Stimulated activated CD8-positive, alpha-beta memory T cell treated with anti-CD3 and anti-CD28 coated beads, Interleukin-4, amount 100 ng/mL, for 24 hours (primary cell): ENCODE results near the gene S100B.

Source experiments
- DNase-seq: peaks from one replicate; pipeline ENCODE4 v3.0.0-alpha.2; 2020; ENCODE audit warnings: low read depth

S100B gene

DNA sequence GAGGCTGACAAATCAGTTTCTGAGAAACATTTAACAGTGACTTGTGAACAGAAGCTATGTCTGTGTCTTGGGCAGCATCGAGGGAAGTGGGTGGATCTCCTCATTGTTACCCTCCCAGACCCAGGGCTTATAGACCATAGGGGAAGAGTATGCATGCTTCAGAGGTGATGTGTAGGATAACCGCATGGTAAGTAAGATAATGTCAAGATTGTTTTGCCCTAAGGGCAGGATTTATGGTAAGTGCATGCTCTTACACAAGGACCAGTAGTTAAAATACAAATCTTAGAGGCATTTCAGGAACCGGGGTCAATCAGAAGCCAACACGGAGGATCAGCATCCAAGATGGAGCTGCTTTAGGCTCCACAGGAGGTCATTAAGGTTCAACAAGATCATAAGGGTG, 22.8 kb upstream of the S100B start:
- no peak for DNase-seq

DNA sequence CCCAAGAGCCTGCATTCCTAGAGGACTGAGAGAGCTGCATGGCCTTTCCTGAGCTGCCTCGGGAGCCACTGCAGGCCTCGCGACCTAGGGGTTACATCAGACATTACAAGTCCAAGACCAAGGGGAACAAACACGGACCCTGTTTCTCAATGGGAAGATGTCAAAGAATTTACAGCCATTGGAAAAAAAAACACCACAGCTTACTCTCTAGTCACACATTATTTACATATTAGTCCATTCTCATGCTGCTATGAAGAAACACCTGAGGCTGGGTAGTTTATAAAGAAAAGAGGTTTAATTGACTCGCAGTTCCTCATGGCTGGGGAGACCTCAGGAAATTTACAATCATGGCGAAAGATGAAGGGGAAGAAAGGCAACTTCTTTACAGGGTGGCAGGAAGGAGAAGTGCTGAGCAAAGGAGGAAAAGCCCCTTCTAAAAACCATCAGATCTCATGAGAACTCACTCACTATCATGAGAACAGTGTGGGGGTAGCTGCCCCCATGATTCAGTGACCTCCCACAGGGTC, 22.2 kb upstream of the S100B start:
- DNase-seq = no peak

DNA sequence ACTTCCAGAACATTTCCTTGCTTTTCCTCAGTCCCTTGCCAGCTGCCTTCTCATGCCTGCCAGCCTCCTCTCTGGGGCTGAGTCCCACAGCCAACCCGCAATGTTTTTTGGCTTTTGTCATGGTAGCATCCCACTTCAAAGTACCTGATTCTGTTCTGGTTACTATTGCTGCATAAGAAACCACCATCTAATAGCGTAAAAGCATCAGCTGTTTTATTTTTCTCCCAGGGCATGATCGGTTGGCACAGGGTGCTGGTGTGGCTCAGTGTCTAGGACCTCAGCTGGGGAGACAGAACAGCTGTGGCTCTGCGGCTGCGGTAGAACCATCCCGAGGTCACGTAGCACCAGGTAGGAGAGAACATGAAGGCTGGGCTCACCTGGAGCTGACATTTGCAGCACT, 21.7 kb upstream of the S100B start:
- DNase-seq = no peak

DNA sequence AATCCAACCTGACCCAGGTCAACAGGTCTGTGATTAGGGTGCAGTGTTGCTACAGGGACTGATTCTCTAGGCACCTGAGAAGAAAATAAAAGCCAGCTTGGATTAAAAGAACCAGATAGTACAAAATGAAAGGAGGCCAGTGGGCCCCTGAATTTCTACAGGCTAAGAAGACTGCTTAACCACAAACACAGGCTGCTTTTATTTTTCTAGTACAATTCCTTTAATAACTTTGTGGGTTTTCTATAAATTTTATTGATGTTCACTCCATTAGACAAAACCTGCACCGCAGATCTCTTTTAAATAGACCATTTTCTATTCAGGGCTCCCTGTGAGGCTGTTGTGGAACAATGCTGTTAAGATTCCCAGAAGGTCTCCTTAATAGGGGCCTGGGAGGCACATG, 20.9 kb upstream of the S100B start:
- DNase-seq = no peak

DNA sequence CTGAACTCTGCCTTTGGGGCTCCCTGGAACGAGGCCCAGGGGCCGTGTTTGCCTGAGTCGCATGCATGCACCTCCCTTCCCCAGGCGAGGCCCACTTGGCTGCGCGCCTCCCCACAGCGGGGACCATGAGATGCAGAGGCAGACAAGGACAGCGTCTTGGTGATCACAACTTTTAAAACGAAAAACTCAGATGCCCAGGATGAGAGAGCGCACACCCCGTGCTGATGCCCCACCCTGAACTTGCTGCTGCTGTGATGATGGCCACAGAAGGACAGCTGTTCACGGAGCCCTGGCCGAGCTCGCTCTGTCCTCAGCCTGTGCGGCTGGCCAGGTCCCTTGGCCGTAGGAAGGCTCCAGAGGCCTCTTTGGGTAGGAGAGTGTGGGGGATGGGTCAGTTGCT, 19.2 kb upstream of the S100B start:
- DNase-seq = no peak

DNA sequence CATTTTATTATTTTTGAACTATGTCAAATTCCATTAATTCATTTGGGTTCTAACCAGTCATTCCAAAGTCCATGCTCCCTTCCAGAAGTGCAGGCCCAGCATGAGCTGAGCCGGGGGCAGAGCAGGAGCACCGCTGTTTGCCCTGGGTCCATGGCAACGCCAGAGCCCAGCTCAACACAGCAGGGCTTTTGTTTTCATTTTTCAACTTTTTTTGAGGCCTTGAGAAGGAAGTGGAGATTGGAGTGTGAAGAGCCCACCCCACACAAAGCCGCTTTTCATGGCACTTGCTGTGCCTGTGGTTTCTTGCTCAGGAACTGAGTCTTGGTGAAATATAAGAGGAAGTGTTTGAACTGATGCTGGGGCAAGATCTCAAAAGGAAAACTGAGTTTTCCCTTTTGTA, 17.3 kb upstream of the S100B start:
- DNase-seq = no peak

DNA sequence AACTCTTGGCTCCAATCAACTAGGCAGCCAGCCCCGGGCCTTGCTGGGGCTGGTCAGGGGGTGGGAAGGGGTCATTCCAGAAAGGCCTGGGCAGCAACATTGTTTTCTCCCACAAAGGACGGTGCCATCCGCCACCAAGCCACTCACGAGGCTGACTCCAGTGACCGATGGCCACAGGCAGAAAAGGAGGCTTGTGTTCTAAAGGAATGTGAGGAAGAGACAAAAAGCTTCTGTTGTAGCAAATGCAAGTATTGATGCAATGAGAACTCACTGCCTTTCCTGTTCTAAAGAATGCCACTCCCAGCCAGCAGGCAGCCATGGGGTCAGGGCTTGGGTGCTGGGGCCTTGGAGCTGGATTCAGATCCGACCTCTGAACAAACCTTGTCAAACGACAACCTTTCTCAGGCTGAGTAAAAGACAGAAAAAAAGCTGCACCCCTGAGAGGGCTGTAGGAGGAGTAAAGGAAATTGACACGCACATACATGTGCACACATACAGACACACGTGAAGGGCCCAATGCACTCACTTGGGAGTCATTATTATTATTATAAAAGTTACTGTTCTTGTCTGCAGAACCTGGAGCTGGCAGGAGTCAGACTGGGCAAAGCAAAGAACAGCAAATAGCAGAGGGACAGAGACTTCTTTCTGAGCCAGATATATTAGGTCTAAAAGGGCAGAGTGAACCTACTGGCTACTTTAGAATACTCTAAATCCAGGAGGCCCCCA, 16.7 kb upstream of the S100B start:
- DNase-seq = no peak

DNA sequence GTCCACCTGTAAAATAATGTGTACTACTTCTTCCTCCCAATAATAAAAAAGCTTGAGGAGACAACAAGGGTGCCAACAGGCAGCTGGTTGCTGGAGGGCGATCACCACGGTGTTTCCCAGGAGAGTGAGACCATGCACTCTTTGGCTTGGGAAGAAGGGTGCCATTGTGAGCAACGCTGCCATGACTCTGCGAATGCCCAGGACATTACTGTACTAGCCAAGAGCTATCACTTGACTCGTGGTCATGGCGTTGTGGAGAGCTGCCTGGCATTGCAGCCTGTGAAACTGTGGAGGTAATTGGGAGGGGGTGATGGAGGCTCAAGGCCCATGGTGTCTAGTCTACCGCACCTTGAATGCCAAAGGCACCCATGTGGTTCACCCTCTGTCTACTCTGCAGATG, 16.0 kb upstream of the S100B start:
- DNase-seq = no peak

DNA sequence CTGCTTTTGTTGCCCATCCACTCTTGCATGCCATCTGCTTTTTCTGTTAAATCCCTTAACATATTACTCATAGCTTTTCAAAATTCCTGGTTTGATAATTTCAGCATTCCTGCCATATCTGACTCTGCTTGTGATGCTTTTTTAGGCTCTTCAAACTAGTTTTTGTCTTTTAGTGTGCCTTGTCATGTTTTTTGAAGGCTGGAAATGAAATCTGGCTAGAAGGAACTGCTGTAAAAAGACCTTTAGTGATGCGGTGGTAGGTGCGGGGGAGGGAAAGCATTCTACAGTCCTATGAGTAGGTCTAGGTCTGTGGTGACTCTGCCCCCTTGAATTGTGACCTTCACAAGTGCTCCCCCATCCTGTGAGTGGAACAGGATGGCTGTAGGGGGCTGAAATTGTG, 15.0 kb upstream of the S100B start:
- DNase-seq = no peak

DNA sequence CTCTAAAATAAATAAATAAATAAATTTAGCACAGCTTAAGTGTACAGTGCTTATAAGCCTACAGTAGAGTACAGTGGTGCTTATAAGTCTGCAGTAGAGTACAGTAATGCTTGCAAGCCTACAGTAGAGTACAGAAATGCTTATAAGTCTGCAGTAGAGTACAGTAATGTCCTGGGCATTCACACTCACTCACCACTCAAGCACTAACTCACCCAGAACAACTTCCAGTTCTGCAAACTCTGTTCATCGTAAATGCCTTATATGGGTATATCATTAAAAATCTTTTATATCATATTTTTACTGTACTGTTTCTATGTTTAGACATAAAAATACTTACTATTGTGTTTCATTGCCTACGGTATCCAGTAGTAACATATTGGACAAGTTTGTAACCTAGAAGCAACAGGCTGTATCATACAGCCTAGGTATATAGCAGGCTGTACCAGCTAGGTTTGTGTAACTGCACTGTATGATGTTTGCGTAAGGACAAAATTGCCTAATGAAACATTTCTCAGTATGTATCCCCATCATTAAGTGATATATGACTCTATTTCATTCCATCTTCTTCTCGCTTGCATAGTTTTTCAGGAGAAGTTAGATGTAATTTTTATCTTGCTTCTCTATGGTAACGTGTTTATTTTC, 14.0 kb upstream of the S100B start:
- DNase-seq = no peak

DNA sequence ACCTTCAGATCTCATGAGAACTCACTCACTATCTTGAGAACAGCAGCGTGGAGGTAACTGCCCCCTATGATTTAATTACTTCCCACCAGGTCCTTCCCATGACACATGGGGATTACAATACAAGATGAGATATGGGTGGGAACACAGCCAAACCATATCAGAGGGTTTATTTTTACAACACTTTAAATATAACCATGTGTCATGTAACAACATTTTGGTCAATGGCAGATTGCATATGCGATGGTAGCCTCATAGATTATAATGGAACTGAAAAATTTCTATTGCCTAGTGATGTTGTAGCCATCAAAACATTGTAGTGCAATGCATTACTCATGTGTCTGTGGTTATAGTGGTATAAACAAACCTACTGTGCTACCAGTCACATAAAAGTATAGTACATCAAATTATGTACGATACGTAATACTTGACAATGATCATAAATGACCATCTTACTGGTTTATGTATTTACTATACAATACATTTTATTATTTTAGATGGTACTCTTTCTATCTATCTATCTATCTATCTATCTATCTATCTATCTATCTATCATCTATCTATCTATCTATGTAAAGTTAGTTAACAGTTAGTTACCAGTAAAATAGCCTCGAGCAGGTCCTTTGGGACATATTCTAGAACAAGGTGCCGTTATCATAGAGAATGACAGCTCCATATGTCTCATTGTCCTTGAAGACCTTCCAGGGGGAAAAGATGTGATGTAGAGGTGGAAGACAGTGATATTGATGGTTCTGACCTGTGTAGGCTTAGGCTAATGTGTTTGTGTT, 12.6 kb upstream of the S100B start:
- no peak for DNase-seq

DNA sequence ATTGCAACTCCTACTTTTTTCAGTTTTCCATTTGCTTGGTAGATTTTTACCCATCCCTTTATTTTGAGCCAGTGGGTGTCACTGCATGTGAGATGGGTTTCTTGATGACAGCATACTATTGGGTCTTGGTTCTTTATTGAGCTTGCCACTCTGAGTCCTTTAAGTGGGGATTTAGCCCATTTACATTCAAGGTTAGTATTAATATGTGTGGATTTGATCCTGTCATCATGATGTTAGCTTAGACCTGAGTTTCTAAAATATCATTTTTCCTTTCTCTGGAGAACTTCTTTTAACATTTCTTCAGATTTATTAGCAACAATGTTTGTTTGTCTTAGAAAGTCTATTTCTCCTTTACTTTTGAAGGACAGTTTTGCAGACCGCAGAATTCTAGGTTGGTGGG, 11.8 kb upstream of the S100B start:
- no peak for DNase-seq

DNA sequence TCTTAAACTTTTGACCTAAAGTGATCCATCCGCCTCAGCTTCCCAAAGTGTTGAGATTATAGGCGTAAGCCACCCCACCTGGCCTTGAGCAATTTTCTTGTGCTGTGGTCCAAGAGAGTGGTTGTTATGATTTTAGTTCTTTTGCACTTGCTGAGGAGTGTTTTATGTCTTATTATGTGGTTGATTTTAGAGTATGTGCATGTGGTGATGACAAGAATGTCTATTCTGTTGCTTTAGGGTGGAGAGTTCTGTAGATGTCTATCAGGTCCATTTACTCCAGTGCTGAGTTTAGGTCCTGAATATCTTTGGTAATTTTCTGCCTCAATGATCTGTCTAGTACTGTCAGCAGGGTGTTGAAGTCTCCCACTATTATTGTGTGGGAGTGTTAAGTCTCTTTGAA, 11.2 kb upstream of the S100B start:
- DNase-seq = no peak

DNA sequence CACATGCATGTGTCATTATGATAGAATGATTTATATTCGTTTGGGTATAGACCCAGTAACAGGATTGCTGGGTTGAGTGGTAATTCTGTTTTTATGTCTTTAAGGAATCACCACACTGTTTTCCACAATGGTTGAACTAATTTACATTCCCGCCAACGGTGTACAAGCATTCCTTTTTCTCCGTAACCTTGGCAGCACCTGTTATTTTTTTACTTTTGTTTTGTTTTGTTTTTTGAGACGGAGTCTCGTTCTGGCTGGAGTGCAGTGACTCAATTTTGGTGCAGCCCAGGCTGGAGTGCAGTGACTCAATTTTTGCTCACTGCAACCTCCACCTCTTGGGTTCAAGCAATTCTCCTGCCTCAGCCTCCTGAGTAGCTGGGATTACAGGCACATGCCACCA, 8.5 kb upstream of the S100B start:
- no peak for DNase-seq

DNA sequence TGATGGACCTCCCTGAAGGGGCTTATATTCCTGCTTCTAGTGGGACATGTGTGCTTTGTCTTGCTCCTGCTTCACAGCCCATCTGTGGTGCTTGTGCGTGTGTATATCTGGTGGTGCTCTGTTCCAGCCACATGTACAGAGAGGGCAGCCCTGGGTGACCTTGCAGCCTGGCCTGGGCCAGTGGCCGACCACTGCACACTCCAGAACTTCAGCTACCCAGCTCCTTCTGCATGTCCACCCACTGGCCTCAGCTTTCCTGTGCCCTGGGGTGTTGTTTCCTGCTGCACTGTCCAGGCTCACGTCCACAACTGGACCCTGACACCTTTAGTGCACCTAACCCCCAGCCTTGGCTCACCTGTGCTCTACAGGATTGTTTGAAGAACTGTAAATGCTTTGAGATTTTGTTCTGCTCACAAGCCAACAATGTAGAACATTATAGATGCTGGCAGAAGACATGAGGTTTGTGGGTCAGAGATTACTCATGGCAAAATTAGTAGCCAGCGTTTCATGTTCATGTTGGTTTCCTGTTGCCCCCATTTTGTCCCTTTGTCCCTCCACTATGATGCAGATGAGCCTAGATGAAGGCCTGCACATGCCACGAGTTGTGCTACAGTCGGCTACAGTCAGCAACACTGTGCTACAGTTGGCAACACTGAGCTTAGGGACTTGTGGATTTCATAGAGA, 5.3 kb upstream of the S100B start:
- no peak for DNase-seq

DNA sequence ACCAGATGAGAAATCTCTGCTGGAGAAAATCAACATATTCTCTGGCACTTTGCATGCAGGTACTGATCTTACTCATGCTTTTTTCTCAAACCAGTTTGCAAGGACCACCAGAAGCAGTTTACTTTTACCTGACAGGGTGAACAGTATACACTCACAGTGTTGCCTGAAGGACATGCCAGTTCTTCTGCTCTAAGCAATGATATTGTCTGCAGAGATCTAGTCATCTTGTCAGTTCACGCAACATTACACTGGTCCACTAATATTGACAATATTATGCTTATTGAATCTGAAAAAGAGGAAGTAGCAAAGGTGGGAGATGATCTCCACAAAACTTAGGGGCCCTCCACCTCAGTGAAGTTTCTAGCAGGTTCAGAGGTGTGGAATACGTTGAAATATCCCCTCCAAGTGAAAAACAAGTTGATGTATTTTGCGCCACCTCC, 3.8 kb upstream of the S100B start:
- no peak for DNase-seq

DNA sequence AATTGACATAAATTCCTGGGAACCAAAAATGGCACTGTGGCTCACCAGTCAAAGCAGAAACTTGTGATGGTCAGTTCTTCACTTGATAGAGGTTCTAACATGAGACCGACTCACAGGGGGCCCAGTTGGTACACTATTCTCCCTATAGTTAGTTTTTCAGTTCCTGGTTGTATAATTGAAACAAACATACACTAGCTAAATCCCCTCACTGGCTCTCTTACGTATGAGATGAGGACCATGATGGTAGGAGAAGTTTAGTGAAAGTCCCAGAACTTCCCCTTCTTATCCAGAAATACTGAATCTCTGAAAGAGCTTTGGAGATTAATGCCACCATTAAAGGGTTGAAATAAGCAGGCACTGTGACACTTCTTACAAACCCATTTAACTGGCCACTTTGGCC, 2.8 kb upstream of the S100B start:
- DNase-seq = no peak

DNA sequence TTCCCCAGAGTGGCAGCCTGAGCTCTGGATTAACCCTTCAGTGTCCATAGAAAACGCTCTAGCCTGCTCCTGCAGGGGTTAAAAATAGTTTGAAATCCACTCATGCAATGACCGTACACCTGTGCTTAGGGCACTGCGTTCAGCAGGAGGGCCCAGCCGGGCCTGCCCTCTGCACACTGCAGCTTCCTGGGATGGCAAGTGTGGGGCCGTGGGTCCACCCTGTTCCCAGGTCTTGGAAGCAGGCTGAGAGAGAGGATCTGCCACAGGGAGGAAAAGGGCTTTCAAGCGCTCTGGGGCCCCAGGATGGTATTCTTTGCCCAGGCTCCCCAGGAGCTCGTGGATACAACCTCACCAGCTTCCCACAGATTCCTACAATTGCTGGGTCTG, 1.5 kb upstream of the S100B start:
- DNase-seq = no peak

DNA sequence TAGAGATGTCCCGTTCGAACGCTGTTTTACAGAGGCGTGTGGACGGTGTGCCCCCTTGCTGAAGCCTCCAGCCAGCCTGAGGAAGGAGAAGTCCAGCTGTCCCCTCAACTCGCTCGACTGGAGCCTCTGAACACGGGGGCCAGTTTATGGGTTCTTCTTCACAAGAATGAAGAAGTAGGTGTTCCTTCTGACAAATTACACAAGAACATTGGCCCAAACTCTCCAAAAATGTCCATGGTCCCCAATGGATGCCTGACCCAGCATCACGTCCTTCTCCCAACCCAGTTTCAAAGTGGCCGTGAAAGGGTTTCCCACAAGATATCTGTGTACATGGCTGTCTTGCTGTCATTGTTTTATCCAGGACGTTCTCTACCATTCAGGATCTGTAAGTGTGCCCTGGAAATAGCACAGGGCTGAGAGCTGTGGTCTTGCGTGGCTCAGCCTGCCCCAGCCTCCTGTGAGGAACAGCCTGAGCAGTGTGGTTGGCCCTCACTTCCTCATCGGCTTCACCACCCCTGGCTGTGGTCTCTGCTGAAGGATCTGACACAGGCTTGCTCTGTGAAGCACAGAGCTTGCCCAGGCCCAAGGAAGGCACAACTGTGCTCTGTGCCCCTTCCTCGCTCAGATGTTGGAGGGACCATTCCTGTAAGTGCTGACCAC, 1.0 kb upstream of the S100B start:
- DNase-seq = peak; percentile 28

DNA sequence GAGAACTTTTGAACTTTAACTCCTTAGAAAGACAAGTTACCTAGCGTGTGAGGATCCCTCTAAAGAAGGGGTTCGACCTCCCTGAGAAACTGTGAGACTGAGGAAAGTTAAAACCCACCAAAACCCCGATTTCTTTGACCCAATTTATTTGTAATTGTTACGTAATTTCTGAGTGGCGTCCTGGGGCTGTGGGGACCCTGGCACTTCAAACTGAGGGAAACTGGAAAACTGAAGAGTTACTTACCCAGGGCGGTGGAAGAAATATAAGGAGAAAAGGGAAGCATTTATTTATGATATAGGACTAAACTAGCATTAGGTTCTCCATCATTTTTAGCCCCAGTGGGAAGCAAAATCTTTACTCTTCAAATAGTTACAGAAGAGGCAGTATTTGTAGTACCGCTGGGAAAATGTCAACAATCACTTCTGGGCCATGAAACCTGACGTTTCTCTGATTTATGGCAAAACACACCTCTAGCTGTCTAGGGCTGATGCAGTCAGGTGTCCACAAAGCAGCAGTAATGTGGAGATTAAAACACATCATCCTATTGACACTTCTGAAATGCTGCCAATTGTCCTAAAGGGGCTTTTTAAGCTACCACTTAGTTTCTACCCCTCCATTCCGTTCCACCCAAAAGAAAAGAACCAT, 430 bp downstream of the S100B start:
- DNase-seq = no peak

DNA sequence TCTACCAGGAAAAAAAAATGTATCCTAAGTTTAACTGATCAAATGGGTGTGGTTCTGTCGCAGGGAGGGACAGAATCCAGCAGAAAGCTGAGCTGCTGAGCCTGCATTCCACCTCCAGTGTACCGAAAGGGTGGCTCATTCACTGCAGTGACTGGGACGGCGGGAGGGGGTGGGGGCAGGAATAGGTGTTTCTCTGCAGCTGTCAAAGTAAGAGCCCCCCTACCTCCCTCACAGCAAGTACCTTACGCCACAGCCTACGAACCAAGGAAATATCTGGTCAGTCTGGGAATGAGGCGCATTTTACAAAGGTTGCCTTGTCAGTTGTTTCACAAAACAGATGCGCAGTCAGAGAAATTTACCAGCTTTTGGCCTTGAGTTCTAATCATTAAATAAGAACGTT, 1.7 kb downstream of the S100B start:
- no peak for DNase-seq
